ENCODE data around the gene NXT1.

- TF ChIP-seq EZH2 (IDR thresholded peaks at IDR 0.05) (no peak), POLR2AphosphoS5 (IDR thresholded peaks at IDR 0.05; ENCODE audit: borderline replicate concordance, low read depth, low read length) (no peak)
Measured at GRCh38 chr20:23367770-23368169, 17.2 kb downstream of the NXT1 start.

All from SK-N-MC (cell line).